C4-2B (cell line): ENCODE data around the gene RNASEH1.

ENCODE experiments used
- ZFX ChIP-seq: fragments of 450-650 bp; IDR thresholded peaks from 2 replicates; pipeline ENCODE4 v1.6.1; 2017
- TF ChIP-seq, protein P1 (sequence below): fragments of 450-650 bp; conservative IDR thresholded peaks from 2 replicates; pipeline ENCODE4 v1.5.1; 2017; ENCODE audit warnings: mild to moderate bottlenecking

DNA sequence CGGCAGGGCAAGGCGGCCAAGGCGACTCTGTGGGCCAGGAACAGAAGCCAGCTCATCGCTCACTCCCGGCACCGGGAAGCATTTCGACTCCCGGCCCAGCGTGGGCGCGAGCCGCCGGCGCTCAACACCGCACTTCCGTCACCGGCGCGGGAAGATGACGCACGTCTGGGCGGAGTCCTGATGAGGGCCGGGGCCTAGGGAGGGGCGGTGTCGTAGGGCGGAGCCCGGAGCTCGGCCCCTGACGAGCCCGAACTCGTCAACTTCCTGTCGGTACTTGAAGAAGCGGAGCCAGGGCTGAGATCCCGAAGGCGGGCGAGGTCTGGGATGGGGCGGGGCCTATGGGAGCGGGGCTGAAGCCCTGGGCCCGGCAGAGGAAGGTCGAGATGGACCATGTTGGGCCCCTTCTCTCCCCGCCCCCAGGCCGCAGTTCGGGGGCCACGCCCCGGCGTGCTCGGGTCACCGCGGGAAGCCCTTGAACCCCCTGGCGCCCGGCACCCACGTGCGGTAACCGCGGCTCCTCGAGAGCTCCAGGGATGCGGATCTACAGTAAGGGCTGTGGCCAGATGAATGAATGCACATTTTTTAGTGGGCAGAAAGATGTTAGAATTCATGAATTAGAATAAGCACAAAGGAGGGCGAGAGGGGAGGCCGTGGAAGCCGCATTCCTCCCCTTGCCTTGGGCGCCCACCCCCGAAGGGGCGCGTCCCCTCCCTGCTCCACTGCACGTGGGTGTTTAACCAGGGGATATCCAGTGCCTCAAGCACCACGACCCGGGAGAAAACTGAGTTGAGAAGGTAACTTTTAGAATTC is at the start of gene RNASEH1:
- no peak; the same call in 1 of the 2 replicates for TF ChIP-seq ZFX
- TF ChIP-seq, protein P1, sequence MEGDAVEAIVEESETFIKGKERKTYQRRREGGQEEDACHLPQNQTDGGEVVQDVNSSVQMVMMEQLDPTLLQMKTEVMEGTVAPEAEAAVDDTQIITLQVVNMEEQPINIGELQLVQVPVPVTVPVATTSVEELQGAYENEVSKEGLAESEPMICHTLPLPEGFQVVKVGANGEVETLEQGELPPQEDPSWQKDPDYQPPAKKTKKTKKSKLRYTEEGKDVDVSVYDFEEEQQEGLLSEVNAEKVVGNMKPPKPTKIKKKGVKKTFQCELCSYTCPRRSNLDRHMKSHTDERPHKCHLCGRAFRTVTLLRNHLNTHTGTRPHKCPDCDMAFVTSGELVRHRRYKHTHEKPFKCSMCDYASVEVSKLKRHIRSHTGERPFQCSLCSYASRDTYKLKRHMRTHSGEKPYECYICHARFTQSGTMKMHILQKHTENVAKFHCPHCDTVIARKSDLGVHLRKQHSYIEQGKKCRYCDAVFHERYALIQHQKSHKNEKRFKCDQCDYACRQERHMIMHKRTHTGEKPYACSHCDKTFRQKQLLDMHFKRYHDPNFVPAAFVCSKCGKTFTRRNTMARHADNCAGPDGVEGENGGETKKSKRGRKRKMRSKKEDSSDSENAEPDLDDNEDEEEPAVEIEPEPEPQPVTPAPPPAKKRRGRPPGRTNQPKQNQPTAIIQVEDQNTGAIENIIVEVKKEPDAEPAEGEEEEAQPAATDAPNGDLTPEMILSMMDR: no peak
